Fibroblast of lung (primary cell): ENCODE measurements around the gene CFAP46.

Source experiments
- CTCF ChIP-seq, 2 donors: IDR thresholded peaks in 1 of 2; conservative IDR thresholded peaks in 1 of 2; 1 replicate in 1 of 2; 2 replicates in 1 of 2; pipeline ENCODE4 v1.5.1; 2011 to 2012; ENCODE audit warnings: low read length in 2 of 2, control low read depth in 1 of 2, inconsistent platforms in 1 of 2, low read depth in 1 of 2, mild to moderate bottlenecking in 1 of 2
- EZH2 ChIP-seq: IDR thresholded peaks from 2 replicates; pipeline ENCODE4 v1.5.1; 2012; ENCODE audit warnings: low read length, control low read depth, mild to moderate bottlenecking; ENCODE audit errors: missing control alignments

- no peak for TF ChIP-seq CTCF (conservative IDR thresholded peaks at IDR 0.05 in 1 of 2, IDR thresholded peaks at IDR 0.05 in 1 of 2; ENCODE audit: low read depth in 1 of 2, low read length in 2 of 2)
- TF ChIP-seq EZH2, result no peak
Observed at GRCh38 chr10:132971448-132972148, 29.2 kb upstream of the CFAP46 start.
